HG03025 (cell line): ENCODE results near the gene TANC1.

Source experiments
- ATAC-seq: cut with Tn5 transposase; IDR thresholded peaks from one replicate; pipeline ENCODE4 v1.9.1; 2021; ENCODE audit warnings: mild to moderate bottlenecking, moderate library complexity; ENCODE audit not compliant: unreplicated experiment, low FRiP score

Gene TANC1

DNA sequence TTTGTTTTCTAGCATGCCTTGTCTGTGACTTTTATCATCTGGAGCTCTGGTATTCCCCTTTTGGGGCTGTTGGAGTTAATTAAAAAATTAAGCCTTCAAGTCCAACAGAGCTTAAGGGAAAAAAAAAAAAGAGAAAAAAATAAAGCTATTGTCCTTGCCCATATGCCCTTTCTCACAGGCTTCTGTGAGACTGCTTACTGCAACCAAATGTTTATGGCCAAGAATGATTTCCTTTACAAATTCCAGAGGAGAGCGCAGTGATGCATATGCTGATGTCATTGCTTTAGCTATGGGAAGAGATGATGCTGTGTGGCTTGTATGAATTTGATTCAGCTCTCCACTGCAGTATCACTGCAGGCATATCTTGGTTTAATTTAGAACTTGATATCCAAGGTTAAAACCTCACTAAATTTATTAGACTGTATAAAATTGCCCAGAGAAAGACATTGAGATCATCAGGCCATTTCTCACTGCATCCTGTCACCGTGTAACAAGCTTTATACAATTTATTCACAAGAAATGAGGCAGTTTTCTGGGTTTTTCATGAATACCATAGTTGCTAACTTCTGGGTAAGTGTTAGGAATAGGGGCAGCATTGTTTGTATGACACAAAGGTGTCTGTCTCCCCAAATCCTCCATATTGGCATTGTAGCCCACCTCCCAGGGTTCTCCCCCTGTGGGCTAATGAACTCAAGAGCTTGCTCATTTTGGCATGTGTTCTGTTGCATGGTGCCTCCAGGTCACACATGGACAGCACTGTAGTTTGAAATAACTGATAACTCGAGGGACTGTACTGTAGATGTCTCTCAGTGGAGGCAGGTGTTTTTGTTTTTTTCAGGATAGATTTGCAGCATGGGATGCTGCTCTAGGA, 85.0 kb downstream of the TANC1 start:
- no peak for ATAC-seq

DNA sequence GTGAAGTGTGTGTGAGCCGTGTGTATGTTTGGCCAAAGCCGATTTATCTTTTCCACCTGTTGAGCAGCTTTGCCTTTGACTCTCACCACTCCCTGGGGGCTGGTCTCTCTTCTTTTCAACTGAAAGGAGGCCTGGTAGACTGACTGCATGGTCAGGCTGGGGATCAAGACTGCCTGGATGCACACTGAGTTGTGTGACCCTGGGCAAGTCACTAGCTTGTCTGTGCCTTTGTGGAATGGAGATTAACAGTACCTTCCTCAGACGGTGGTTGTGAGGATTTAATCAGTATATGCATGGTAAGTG, 85.5 kb downstream of the TANC1 start:
- no peak for ATAC-seq

DNA sequence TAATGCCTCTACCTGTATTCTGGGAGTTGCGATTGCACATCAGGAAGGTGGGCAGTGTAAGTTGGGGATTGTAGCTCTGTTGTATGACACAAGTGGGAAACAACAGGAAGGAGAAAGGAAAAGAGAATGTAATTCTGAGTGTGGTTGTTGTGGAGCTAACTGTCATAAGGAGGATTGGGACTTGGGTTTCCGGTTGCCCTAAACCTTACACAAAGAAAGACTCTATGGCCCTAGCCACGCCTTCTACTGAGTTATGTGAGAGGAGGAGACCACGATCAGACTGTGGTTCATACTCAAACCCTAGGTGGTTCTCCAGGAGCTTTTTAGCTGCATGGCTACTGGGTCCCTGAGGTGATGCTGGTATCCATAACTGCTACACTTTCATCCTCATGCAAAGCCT, 86.5 kb downstream of the TANC1 start:
- no peak for ATAC-seq

DNA sequence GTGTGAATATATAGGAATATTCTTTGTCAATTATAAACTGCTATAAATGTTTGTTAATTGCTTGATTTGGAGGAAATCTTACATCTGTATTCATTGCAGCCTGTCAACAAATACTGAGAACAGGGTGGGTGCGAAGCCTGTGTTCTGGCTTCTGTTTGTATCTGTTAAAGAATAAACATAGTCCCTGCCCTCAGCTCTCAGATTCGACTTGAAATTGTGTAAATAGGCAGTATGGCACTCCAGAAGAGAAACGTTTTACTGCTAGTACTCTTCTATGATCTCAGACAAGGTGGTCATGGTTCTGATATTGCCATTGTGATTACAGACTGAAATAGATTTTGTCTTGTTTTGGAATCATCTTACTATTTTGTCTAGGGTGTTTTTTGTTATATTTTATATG, 92.1 kb downstream of the TANC1 start:
- ATAC-seq, result no peak

DNA sequence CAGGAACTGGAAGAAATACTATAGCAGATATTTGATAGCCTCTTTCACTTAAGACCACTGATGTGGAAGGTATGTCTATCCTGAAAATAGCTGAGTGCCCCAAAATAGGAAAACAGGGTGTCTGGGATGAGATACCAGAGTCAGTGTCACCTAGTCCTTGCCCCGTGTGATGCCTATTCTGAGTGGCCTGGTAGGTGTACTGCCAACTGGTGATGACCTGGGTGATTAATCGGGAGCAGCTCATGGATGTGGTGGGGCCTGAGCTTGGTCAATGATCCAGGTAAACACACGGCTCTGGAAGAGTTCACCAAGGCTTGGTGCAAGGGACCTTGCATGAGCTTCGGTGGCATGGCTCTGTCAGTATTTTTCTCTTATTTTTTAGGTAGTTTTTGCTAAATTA, 95.2 kb downstream of the TANC1 start:
- ATAC-seq, result no peak

DNA sequence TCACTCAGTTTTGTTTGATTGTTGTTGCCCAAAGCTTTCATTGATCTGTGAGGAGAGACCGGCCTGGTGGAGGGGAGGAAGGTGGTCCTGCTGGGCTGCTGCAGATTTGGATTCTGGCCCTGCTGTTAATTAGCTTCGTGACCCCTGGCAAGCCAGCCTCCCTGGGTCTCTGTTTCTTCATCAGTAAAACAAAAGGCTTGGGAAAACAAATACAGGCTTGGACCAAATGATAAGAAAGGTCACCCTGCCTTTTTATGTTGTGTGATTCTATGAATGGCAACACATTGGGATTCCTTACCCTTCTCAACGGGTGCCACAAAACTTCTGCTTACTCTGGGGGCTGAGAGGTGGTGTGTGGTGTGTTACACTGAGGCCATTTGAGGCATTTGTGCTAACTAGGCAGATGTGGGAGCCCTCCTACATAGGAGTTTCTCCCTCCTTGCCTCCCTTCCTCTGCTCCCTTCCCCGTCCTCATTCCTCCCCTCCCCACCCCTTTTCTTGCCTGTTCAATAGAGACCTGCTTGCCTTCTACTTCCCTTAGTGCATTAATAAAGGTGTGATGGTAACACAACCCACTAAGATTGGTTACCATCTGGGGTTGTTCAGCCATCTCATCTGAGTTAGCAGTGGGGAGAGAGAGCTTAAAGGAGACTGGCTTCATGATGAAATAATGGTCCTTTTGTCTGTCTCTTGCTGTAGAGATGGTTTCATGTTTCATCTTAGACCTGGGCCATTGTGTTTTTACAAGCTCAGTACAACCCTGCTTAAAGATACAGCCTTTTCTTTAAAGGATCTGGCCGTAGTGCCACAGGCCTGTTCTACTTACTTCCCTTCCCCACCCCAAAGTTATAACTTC, 96.2 kb downstream of the TANC1 start:
- ATAC-seq, result no peak

DNA sequence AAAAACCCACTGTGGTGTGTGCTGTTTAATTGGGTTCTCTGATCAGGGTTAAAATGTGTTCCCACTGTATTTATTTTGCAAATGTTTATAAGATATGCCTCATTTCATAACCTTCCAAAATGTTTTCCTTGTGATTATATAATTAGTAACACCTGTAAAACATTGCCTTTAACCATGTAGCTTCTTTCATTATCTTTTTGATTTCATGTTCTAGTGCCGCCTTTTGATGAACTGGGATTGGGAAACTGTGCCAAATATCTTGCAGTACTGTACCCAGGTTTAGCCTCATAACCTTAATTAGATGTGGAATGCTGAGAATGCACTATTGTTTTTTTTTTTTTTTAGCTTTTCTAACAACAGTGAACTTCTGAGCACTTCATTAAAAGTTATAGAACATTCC, 96.9 kb downstream of the TANC1 start:
- ATAC-seq, result no peak

DNA sequence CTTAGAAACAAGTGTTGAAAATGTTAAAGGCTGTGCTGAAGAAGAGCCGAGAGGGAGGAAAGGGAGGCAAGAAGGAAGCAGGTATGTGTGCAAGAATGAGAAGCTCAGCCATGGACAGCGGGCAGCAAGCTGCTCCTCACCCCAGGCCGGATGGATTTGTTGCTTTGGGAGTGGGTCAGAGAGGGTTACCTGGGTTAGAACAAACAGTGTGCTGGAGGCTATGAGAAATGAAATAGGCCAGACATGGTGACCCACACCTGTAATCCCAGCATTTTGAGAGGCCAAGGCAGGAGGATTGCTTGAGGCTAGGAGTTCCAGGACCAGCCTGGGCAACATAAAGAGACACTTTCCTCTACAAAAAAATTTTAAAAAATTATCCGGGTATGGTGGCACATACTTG, 97.5 kb downstream of the TANC1 start:
- ATAC-seq, result no peak

DNA sequence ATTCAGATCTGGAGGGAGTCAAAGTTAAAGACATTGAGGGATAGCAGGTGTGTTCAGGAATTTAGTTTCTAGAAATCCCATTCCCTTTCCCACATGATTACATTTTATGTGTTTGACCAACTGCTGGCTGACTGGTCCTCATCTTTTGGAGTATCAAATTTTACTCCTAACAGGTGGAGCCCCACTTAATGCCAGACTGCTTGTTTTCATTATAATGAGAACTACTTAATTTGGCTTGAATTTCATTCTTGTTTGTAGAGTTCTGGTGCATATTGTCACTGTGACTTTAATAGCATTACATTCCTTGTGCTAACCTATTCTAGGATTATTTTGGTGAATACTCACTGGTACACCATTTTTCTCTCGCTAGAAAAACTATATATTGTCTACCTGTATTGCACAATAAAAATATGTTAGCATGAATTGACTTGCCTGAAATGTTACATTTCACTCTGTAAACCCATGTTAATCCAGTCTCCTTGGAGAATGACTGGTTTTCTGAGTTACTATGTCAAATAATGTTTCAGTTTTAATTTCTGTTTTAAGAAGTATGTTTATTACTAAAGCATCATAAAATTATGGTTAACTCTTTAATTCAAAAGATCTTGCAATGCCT, 98.2 kb downstream of the TANC1 start:
- no peak for ATAC-seq

DNA sequence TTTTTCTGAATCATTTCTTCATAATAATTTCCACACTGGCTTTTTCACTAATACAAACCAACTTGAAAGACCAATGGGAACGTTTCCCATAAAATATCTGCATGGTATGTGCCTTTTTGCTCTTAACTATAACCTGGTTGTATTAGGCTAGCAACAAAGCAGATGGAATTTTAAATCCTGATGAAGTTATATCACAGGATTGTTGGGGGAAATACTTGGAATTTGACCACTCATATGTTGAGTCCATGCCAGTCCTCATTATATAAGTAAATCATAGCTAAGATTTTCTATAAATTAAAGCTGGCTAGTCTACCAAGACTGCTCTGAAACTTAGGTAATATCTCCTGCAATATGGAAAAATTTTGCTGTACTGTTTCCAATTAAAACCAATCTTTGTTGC, 99.5 kb downstream of the TANC1 start:
- ATAC-seq, result no peak

DNA sequence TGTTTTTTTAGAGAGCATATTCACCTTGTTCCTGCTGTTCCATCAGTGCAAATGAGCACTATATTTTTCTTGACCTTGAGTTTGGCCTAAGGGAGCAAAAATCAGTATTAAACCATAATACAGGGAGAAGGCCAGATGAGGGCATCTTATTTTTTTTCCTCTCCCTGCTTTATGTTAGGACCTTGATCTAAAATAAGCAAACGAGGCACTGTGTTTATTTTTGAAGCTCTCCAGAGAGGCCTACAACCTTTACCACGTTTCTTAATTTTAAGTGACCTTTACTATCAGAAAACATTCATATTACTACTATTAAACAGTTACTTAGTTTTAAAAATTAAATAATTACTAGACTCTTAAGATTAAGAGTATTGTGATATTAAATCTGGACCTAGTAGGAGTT, 100.8 kb downstream of the TANC1 start:
- no peak for ATAC-seq

DNA sequence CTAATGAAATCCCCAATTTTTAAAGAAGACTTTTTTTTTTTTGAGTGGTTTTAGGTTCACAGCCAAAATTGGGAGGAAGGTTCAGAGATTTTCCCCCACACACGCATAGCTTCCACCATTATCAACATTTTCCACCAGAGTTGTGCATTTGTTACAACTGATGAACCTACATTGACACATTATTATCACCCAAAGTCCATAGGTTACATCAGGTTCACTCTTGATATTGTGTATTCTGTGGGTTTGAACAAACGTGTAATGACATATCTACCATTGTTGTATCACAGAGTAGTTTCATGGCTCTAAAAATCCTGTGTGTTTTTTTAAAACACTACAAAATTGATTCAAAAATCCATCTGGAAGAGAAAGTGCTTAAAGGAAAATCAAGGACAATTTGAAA, 101.8 kb downstream of the TANC1 start:
- no peak for ATAC-seq

DNA sequence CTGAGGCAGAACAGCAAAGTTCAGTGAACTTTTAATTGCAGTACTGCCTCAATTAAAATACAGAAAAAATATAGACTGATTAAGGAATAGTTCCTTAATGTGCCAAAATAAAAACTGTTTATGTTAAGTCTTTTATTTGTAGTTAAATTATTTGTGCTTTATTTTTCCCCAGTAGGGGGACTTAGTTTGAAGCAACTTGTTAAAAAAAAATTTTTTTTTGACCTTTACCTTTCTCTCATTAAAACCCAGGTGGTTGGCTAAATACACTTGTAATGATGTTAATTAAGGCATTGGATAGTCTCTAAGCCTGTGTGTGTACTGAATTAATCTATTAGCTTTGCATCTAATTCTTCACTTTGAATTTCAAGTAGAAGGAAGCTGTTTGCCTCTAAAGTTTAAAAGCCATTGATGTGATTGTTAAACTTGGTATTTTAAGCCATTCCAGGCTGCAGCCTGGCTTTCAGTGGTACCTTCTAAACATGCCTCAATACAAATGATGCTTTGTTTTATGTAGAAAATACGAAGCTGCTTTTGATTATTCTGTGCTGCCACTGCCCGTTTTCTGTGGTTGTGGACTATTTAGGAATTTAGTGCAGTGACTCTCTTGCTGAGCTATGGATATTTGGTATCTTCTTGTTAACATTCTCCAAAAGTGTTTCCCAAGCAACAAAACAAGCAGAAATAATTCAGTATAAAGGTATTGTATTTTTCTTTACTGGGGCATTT, 102.9 kb downstream of the TANC1 start:
- ATAC-seq, result no peak

DNA sequence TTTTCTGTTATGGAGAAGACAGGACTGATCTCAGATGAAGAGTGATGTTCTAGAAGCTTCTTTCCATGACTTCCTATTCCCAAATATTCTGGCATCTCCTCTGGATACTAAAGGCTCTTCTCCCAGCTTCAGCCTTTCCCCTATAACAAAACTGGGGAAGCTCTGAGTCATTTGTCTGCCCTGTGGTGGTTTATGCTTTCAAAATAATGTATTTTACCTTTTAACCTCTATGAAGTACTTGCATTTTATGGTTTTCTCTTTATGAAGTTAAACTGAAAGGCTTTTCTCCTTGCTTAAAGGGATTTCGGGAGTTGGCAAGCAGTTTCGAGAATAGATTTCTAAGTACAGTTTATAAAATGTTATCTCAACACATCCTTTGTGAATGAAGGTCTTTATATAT, 104.4 kb downstream of the TANC1 start:
- no peak for ATAC-seq

DNA sequence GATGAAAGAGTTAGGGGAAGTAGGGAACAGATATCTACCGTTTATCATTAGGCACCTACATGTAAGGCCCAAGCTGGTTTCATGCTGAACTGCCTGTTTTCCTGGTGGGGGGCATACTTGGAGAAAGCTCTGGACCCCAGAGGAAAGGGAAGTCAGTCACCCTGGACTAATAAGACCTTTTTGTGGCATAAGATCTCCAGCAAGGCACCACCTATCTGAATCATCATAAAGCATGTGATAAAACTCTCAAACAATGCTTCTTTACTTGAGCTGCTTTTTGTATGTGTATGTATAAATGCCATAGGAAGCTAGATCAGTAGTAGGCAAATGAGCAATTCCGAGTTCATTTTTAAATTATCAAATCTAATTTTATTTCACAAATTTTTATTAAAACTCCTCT, 104.8 kb downstream of the TANC1 start:
- ATAC-seq, result no peak

DNA sequence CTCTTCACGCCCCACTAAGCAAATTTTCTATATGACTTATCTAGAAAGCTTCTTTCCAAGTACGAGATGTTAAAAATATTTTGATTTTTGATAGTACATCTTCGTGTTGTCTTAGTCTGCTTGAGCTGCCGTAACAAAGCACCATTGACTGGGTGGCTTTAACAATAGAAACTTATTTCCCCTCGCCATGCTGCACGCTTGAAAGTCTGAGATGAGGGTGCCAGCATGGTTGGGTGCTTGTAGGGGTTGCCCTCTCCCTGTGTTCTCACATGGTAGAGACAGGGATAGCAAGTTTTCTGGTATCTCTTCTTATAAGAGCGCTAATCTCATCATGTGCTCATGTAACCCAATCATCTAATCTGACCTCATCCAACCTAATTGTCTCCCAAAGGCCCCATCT, 106.2 kb downstream of the TANC1 start:
- ATAC-seq, result no peak

DNA sequence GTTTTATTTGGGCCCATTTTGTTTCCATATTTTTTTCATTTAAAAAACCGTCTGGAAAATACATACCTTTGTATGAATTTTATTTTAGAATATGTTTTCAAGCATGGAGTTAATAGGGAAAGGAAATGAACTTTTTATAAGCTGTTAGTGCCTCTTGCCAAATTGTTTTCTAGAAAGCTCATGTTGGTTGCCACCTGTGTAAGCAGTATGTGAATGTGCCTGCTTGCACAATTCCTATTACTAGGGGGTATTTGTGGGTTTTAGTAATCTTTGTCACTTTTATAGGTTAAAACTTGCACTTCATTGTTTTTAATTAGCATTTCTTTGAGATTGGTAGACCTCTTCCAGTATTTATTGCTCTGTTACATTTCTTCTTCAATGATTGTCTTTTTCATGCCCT, 107.3 kb downstream of the TANC1 start:
- ATAC-seq, result no peak

DNA sequence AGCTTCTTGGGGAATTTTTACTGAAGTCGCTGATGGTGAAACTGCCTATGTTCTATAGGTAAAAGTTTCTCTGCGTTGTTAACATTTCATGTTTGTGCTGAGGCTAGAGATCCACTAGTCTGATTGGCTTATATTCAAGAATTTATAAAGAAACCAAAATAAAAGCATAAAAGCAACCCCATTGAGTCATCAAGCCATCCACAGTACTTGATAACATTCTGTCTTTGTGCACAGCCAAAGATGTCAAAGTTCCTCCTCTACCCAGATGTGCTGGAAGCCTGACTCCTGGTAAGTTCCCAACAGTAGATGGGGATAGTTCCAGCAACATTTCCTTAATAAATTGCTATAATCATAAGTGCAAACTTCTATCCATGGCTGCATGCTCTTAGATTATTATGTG, 107.8 kb downstream of the TANC1 start:
- no peak for ATAC-seq

DNA sequence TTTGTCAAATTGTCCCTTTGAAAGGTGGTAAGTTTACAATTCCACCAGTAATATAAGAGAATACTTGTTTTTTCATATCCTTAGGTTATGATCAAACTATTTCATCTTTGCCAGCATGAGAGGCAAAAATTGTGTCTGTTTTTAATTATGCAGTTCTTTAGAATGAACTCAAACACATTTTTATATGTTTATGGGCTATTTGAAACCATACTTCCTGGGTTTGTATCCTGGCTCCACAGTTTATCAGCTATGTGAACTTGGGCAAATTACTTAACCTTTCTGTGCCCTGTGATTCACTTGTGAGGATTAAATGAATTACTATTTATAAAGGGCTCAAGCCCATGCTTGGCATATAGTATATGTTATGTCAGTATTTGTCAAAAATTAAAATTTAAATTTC, 109.4 kb downstream of the TANC1 start:
- ATAC-seq, result no peak

DNA sequence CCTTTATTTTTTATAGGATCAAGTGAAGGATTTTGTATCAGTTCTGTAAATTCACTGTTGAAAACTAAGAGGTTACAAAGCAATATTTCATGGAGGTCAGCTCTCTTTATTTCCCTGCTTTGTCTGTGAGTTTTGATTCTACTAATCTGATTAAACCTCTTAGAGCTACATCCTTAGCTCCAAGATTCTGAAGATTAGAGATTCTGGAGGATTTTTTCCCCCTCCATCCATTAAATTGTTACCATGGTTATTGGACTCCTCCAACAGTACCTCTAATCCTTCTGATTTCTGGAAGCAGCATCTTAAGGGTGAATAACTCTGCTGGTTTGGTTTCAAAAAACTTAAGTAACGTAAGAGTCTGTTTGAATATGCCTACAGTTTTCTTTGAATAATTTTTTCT, 110.0 kb downstream of the TANC1 start:
- ATAC-seq, result no peak

DNA sequence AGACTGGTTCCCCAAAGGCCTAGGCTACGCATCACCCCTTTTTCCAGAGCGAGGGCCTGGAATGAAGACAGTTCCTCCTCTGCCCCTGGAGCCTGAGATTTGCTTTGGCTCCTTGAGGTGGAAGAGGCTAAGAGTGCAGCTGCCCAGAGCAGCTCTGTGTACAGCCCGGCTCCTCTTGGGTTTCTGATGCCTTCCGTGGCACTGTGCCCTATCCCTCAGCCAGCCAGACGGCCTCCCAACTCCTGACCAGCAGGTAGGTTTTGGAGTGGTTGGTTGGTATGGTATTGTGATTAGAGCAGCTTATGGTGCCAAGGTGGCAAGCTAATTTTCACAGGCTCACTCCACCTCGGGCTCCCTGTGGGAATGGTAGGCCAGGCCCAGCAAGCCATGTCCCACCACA, 112.2 kb downstream of the TANC1 start:
- no peak for ATAC-seq
